NCI-H1417 (cell line): Measurements from ENCODE around the gene PHLDB1.
A peak's percentile ranks its signal among the peaks of the same experiment; 100 is the strongest.
"Not testable (repeated sequence)": the region's sequence is repeated elsewhere in the genome, so short reads cannot be mapped to it uniquely, and the experiment has no call there.

ENCODE experiments used
- DNase-seq, 3 experiments: peaks; one replicate each; lab custom pipeline; 2025; lab: John Stamatoyannopoulos, UW

PHLDB1 gene

GRCh38 chr11:118607401-118608359 is at the start of gene PHLDB1:
PHLDB1 (plus strand) TSS chr11:118607615; CDS start chr11:118613837, 6,222 bp downstream.
- peak; percentile 35 to 80 (median 78) for DNase-seq

DNA sequence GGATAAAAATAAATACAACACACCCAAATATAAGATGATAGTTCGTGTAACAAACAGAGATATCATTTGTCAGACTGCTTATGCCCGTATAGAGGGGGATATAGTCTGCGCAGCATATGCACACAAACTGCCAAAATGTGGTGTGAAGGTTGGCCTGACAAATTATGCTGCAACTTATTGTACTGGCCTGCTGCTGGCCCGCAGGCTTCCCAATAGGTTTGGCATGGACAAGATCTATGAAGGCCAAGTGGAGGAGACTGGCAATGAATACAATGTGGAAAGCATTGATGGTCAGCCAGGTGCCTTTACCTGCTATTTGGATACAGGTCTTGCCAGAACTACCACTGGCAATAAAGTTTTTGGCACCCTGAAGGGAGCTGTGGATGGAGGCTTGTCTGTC is 46.6 kb upstream of the PHLDB1 start:
- DNase-seq: no peak

- DNase-seq: no peak
Measured at GRCh38 chr11:118565051-118565450, 42.4 kb upstream of the PHLDB1 start.

DNA sequence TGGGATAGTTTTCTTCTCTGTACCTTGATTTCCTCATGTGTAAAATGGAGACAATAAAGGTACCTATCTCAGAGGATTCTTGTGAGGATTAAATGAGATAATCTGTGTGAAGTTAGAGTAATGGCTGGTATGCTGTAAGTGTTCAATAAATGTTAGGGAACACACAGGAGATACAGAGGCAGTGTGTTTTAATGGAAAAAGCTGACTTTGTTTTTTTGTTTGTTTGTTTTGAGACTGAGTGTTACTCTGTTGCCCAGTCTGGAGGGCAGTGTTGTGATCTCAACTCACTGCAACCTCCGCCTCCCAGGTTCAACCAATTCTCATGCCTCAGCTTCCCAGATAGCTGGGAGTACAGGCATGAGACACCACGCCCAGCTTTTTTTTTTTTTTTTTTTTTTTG is 37.7 kb upstream of the PHLDB1 start:
- no peak for DNase-seq

- no peak for DNase-seq
Measured at GRCh38 chr11:118570787-118571186, 36.6 kb upstream of the PHLDB1 start.

DNA sequence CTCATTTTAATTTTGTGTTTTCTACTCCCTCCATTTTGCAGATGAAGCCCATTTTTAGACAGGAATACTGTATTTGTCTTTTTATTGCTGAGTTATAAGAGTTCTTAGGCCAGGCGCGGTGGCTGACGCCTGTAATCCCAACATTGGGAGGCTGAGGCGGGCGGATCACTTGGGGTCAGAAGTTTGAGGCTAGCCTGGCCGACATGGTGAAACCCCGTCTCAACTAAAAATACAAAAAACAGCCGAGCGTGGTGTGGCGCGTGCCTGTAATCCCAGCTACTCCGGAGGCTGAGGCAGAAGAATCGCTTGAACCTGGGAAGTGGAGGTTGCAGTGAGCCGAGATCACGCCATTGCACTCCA is 35.7 kb upstream of the PHLDB1 start:
- DNase-seq: peak in 1 of 3 experiments; percentile 48

DNA sequence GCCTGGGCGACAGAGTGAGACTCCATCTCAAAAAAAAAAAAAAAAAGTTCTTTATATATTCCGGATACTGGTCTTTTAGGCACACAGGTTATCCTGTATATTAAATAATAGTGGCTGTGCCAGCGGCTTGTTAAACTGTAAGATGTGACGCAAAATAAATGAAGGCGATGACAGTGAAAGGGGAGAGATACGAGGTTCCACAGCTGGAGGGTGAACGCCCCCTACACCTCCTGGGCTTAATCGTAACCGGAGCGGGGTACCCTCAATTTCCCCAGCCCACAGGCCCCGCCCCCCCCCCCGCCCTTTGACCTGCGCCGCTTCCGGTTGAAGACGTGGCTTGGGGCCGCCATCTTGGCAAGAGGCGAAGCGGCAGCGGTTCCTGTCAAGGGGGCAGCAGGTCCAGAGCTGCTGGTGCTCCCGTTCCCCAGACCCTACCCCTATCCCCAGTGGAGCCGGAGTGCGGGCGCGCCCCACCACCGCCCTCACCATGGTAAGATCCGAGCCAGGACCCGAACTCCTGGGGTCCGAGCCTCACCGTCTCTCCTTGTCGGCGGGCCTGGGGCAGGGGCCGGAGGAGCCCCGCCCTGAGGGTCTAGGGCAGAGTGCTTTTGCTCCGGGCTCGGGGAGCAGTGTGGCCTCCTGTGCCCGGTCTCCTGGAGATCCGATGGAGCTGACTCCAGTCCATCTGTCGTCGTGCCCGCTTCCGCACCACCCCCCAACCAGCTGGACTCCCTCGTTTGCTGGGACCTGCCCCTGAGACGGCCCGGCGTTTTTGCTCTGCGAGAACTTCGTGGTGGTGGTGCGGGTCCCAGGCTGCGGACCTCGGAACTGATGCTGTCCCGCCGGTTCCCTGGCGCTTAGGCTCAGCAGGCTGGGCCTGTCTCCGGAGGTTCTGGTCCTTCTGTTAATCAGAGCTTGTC is 35.1 kb upstream of the PHLDB1 start, which contains the start of gene ARCN1:
Gene ARCN1 (plus strand): TSS at position 349 of the 920 bp plus-strand sequence. CDS start 139 bp downstream, at position 488.
- peak; percentile 68 to 90 (median 89) for DNase-seq

DNA sequence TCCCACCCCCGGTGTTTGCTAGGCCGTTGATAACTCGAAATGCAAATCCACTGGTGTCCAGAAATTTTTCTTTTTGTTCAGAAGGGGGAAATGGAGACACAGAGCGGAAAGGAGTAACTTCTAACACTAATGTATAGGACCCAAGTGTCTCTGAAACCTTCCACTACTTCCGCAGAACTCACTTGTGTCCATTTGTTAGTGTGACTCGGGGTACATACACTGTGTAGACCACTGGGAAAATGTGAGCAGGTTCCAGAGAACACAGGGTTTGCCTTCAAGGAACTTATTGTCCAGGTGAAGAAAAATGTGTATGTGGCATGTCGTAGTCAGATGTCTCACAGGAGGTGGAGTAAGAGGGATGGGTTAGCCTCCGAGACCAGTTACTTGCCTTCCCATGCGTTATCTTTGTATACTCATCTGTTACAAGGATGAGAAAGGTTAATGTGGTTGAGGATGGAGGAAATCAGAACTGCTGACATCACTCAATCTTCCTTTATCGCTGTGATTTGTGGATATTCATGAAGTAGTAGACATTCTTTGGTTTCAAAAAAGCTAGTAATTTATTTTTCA is 34.3 kb upstream of the PHLDB1 start:
- peak in 2 of 3 experiments; percentile 32 to 60 for DNase-seq

DNA sequence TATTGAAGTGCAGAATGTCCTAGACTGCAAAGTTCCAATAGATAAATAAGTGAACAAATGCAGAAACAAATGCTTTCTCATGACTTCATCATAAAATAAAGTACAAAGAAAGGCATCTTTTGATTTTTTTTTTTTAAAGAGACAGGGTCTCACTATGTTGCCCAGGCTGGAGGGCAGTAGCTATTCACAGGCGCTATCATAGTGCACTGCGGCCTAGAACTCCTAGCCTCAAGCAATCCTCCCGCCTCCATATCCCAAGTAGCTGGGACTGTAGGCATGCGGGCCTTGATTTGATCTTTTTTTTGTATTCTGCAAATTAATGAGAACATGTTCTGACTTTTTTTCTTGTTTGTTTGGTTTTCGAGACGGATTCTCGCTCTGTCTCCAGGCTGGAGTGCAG is 32.8 kb upstream of the PHLDB1 start:
- no peak for DNase-seq

DNA sequence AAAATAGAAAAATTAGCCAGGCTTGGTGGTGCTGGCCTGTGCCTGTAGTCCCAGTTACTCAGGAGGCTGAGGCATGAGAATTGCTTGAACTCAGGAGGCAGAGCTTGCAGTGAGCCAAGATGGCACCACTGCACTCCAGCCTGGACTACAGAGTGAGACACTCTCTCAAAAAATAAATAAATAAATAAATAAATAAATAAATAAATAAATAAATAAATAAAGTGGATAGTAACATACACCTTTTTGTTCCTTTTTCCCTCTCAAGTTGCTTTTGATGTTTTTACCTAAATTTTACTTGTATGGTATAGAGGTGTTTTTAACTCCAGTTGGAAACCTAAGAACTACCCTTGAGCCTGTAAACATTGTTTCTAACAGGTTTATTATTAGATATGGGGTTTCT is 29.4 kb upstream of the PHLDB1 start:
- DNase-seq: not testable (repeated sequence)

DNA sequence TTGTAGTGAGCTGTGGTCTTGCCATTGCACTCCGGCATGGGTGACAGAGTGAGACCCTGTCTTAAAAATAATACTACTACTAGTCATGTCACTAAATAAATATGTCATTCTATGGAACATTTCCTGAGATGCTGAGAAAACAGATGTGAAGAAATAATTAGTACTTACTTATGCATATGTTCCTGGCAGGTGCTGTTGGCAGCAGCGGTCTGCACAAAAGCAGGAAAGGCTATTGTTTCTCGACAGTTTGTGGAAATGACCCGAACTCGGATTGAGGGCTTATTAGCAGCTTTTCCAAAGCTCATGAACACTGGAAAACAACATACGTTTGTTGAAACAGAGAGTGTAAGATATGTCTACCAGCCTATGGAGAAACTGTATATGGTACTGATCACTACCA is 26.4 kb upstream of the PHLDB1 start:
- DNase-seq: peak in 2 of 3 experiments; percentile 60 to 85

GRCh38 chr11:118587952-118588351 is 19.5 kb upstream of the PHLDB1 start:
- DNase-seq: no peak

- DNase-seq: no peak
Measured at GRCh38 chr11:118592616-118593367, 14.6 kb upstream of the PHLDB1 start.

- peak; percentile 4 to 73 (median 24) for DNase-seq
Measured at GRCh38 chr11:118594984-118595383, 12.4 kb upstream of the PHLDB1 start.

DNA sequence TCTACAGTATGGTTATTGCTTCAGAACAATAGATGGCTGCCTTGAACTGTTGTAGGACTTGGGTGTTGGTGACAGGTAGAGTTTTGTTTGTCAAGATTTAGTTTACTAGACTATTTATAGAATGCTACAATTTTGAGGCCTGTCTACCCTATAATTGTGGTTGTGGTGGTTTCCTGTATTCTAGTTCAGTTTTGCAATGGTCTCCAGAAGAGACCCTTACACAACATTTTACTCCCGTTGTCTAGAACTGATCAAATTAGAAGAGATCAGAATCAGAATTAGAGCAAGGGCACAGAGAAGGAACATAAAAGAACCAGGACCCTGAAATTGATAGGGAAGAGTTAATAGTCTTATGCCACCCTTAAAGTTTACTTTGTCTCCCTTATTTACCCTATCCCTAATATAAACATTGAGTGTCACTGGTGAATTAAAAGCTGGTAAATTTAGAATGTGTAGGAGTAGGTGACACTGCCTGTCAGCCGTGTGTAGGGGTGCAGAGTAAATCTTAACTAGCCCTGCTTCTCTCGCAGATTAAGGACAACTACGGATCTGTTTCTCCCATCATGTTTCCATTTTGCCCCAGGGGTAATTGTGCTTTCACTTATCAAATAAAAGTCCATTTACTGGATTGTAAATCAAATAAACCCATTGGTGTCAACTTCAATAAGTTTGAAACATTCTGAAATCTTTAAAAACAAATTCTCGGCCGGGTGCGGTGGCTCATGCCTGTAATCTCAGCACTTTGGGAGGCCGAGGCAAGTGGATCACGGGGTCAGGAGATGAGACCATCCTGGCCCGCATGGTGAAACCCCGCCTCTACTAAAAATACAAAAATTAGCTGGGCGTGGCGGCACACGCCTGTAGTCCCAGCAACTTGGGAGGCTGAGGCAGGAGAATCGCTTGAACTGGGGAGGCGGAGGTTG is 10.9 kb upstream of the PHLDB1 start:
- no peak for DNase-seq

- DNase-seq: no peak
Measured at GRCh38 chr11:118597556-118597955, 9.9 kb upstream of the PHLDB1 start.

GRCh38 chr11:118602331-118602730 is 5.1 kb upstream of the PHLDB1 start:
- DNase-seq: no peak

GRCh38 chr11:118603709-118604108 is 3.7 kb upstream of the PHLDB1 start:
- not testable (repeated sequence) for DNase-seq

- no peak for DNase-seq
Measured at GRCh38 chr11:118604566-118604965, 2.8 kb upstream of the PHLDB1 start.
